Dermis microvascular lymphatic vessel endothelial cell (primary cell): ENCODE measurements around the gene AKAP12. TPM values are rescaled to one million over a fixed set of nuclear protein-coding genes. Genes with fewer than 3 reads are reported as not detected.

Source experiments
- DNase-seq, 2 donors: peaks; one replicate each; pipeline versions ENCODE4 v3.0.0 to v3.0.0-alpha.2; 2010; ENCODE audit warnings: low read depth in 2 of 2
- total RNA-seq: library from RNA; depleted of rRNA; stranded (reverse); fragments of >200 nt; gene quantifications from 2 replicates; pipeline ENCODE4 v1.2.1, GENCODE V29; 2014

AKAP12 gene
- total RNA-seq, 1 donor from 2014 or later = 314 TPM

GRCh38 chr6:151284548-151285017 is 44.8 kb downstream of the AKAP12 start:
- DNase-seq = peak in 1 of 2 donors; percentile 53

GRCh38 chr6:151285122-151285521 is 45.4 kb downstream of the AKAP12 start:
- DNase-seq = peak; percentile 92 to 95

- peak in 1 of 2 donors; percentile 36 for DNase-seq
These were observed 46.4 kb downstream of the AKAP12 start for GRCh38 chr6:151286214-151286613.

- DNase-seq = no peak
These were observed 49.1 kb downstream of the AKAP12 start for GRCh38 chr6:151288712-151289398.

- no peak for DNase-seq
These were observed 49.7 kb downstream of the AKAP12 start for GRCh38 chr6:151289399-151290007.

GRCh38 chr6:151290877-151291721 is 51.3 kb downstream of the AKAP12 start:
- DNase-seq = no peak

GRCh38 chr6:151291722-151292059 is 51.9 kb downstream of the AKAP12 start:
- no peak for DNase-seq

- DNase-seq = no peak
These were observed 53.4 kb downstream of the AKAP12 start for GRCh38 chr6:151292974-151293687.

- no peak for DNase-seq
These were observed 53.9 kb downstream of the AKAP12 start for GRCh38 chr6:151293688-151294016.

- DNase-seq = no peak
These were observed 54.9 kb downstream of the AKAP12 start for GRCh38 chr6:151294561-151295101.

- no peak for DNase-seq
These were observed 58.1 kb downstream of the AKAP12 start for GRCh38 chr6:151297886-151298285.

- no peak for DNase-seq
These were observed 59.2 kb downstream of the AKAP12 start for GRCh38 chr6:151299011-151299410.

- DNase-seq = no peak
These were observed 60.7 kb downstream of the AKAP12 start for GRCh38 chr6:151300267-151300991.

- no peak for DNase-seq
These were observed 61.8 kb downstream of the AKAP12 start for GRCh38 chr6:151301547-151301946.

GRCh38 chr6:151303231-151303630 is 63.5 kb downstream of the AKAP12 start:
- DNase-seq = no peak

GRCh38 chr6:151306269-151306783 is 66.6 kb downstream of the AKAP12 start:
- no peak for DNase-seq

- DNase-seq = no peak
These were observed 67.7 kb downstream of the AKAP12 start for GRCh38 chr6:151307501-151307900.

- no peak for DNase-seq
These were observed 69.9 kb downstream of the AKAP12 start for GRCh38 chr6:151309619-151310018.

- no peak for DNase-seq
These were observed 70.5 kb downstream of the AKAP12 start for GRCh38 chr6:151310279-151310678.
